Right atrium auricular region (tissue), 2 donors: Measurements from ENCODE around the gene VEZT. TPM values are rescaled to one million over a fixed set of nuclear protein-coding genes. Genes with fewer than 3 reads are reported as not detected.
"Not testable (repeated sequence)": the region's sequence is repeated elsewhere in the genome, so short reads cannot be mapped to it uniquely, and the experiment has no call there.

ENCODE experiments used
- DNase-seq: peaks from one replicate; pipeline ENCODE4 v3.0.0-alpha.2; 2019; ENCODE audit warnings: low spot score
- H3K27ac ChIP-seq, 2 donors: fragments of 200-600 bp; sonication (generic); 1 replicate in 1 of 2; 2 replicates in 1 of 2; pipeline ENCODE4 v1.5.1; 2016 to 2019
- H3K27me3 ChIP-seq, 2 donors: fragments of 200-600 bp; sonication (generic); one replicate each; pipeline versions ENCODE4 v1.5.1 to v1.6.0; 2017 to 2019
- H3K36me3 ChIP-seq: fragments of 200-600 bp; sonication (generic); one replicate; pipeline ENCODE4 v1.5.1; 2016
- H3K4me1 ChIP-seq, 2 donors: fragments of 200-600 bp; sonication (generic); one replicate each; pipeline versions ENCODE4 v1.5.1 to v1.6.0; 2017 to 2019
- H3K4me3 ChIP-seq, 2 donors: fragments of 200-600 bp; sonication (generic); 1 replicate in 1 of 2; 2 replicates in 1 of 2; pipeline ENCODE4 v1.5.1; 2017 to 2019; ENCODE audit warnings: mild to moderate bottlenecking in 1 of 2, moderate library complexity in 1 of 2
- H3K9me3 ChIP-seq, 2 donors: fragments of 200-600 bp; sonication (generic); one replicate each; pipeline ENCODE4 v1.5.1; 2019
- CTCF ChIP-seq, 2 donors: fragments of 200-600 bp; sonication (generic); IDR thresholded peaks; one replicate each; pipeline ENCODE4 v1.5.1; 2019; ENCODE audit warnings: antibody characterized with exemption in 2 of 2
- total RNA-seq, 2 donors: library from RNA; depleted of rRNA; stranded (reverse); fragments of >200 nt; gene quantifications; one replicate each; pipeline ENCODE4 v1.1.0, GENCODE V29; 2016

VEZT gene
- total RNA-seq, 2 donors from 2014 or later, result 66.6 to 69.8 TPM

GRCh38 chr12:95321516-95322246 is 104.1 kb downstream of the VEZT start:
- H3K27me3 ChIP-seq, result no peaks in the 10 kb centered on the region
- TF ChIP-seq CTCF (IDR thresholded peaks at IDR 0.05), result no peak
- no peak for DNase-seq

DNA sequence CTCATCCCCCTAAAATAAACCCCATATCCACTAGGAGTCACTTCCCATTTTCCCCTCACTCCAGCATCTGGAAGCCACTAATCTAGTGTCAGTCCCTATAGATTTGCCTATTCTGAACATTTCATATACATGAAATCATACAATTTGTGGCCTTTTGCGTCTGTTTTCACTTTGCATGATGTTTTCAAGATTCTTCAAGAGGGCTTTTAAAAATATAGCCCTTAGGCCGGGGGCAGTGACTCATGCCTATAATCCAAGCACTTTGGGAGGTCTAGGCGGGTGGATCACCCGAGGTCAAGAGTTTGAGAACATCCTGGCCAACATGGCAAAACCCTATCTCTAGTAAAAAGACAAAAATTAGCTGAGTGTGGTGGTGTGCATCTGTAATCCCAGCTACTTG is 104.7 kb downstream of the VEZT start:
- no peak overlapping the region for H3K27ac ChIP-seq
- TF ChIP-seq CTCF (IDR thresholded peaks at IDR 0.05), result no peak
- H3K4me1 ChIP-seq, result no peaks in the 10 kb centered on the region
- no peaks in the 10 kb centered on the region for H3K9me3 ChIP-seq
- H3K27me3 ChIP-seq, result no peaks in the 10 kb centered on the region
- DNase-seq, result no peak
- H3K4me3 ChIP-seq, result no peak overlapping the region
- no peaks in the 10 kb centered on the region for H3K36me3 ChIP-seq

More at GRCh38 chr12:95321516-95322246, 104.1 kb downstream of the VEZT start:
- Histone ChIP-seq H3K9me3 (no peaks in the 10 kb centered on the region), H3K27ac (no peak overlapping the region), H3K36me3 (no peaks in the 10 kb centered on the region), H3K4me3 (no peak overlapping the region), H3K4me1 (no peaks in the 10 kb centered on the region)

GRCh38 chr12:95323212-95323611 is 105.6 kb downstream of the VEZT start:
- Histone ChIP-seq H3K36me3 (no peaks in the 10 kb centered on the region), H3K27me3 (no peaks in the 10 kb centered on the region), H3K4me3 (no peak overlapping the region), H3K4me1 (no peaks in the 10 kb centered on the region), H3K9me3 (no peaks in the 10 kb centered on the region), H3K27ac (no peak overlapping the region)
- no peak for DNase-seq
- no peak for TF ChIP-seq CTCF (IDR thresholded peaks at IDR 0.05)

DNA sequence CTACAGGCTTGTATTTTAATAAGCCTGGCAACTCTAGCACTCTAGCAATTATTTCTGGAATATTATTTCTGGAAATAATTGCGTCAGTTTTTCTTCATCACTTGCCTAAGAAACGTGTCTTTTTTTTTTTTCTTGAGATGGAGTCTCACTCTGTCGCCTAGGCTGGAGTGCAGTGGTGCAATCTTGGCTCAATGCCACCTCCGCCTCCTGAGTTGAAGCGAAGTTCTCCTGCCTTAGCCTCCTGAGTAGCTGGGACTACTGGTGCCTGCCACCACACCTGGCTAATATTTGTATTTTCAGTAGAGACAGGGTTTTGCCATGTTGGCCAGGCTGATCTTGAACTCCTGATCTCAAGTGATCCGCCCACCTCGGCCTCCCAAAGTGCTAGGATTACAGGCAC is 106.6 kb downstream of the VEZT start:
- not testable (repeated sequence) for H3K9me3 ChIP-seq, H3K4me3 ChIP-seq, H3K27ac ChIP-seq, DNase-seq, H3K36me3 ChIP-seq, H3K4me1 ChIP-seq, H3K27me3 ChIP-seq

GRCh38 chr12:95325501-95325900 is 107.9 kb downstream of the VEZT start:
- TF ChIP-seq CTCF (IDR thresholded peaks at IDR 0.05), result no peak
- no peak for DNase-seq

DNA sequence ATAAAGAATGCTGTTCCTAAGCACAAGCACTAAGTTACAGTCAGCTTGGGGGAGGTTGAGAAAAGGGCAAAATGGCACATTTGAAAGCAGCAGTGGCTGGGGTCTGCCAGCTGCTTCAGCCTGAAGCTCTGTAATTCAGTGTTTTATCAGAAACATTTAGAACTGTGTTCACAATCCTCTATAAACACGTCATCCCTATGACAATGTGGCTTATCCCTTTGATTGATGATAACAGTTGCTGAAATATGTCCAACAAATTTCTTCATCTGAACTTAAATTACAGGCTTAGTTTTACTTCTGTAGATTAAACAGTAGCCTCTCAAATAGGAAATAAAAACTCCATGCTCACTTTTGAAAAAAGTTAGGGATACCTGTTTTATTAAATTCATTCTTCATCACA is 108.8 kb downstream of the VEZT start:
- Histone ChIP-seq H3K27me3 (no peaks in the 10 kb centered on the region), H3K27ac (no peak overlapping the region), H3K9me3 (no peaks in the 10 kb centered on the region), H3K4me3 (no peak overlapping the region), H3K36me3 (no peaks in the 10 kb centered on the region), H3K4me1 (no peaks in the 10 kb centered on the region)
- DNase-seq, result no peak
- TF ChIP-seq CTCF (IDR thresholded peaks at IDR 0.05), result no peak

More at GRCh38 chr12:95325501-95325900, 107.9 kb downstream of the VEZT start:
- Histone ChIP-seq H3K4me3 (no peak overlapping the region), H3K9me3 (no peaks in the 10 kb centered on the region), H3K36me3 (no peaks in the 10 kb centered on the region), H3K27ac (no peak overlapping the region), H3K4me1 (no peaks in the 10 kb centered on the region), H3K27me3 (no peaks in the 10 kb centered on the region)
